Loucy (cell line): Measurements from ENCODE around the gene JAZF1.

Experiments used
- EZH2phosphoT487 ChIP-seq: fragments of 200-600 bp; IDR thresholded peaks from 2 replicates; pipeline ENCODE4 v1.6.1; 2018; ENCODE audit warnings: antibody characterized with exemption, mild to moderate bottlenecking, moderate library complexity, borderline replicate concordance
- TF ChIP-seq, protein P1 (sequence below): fragments of 200-600 bp; sonication (generic); conservative IDR thresholded peaks from 2 replicates; pipeline ENCODE4 v1.5.1; 2014; ENCODE audit warnings: mild to moderate bottlenecking, antibody characterized with exemption, low read length

- TF ChIP-seq, protein P1, sequence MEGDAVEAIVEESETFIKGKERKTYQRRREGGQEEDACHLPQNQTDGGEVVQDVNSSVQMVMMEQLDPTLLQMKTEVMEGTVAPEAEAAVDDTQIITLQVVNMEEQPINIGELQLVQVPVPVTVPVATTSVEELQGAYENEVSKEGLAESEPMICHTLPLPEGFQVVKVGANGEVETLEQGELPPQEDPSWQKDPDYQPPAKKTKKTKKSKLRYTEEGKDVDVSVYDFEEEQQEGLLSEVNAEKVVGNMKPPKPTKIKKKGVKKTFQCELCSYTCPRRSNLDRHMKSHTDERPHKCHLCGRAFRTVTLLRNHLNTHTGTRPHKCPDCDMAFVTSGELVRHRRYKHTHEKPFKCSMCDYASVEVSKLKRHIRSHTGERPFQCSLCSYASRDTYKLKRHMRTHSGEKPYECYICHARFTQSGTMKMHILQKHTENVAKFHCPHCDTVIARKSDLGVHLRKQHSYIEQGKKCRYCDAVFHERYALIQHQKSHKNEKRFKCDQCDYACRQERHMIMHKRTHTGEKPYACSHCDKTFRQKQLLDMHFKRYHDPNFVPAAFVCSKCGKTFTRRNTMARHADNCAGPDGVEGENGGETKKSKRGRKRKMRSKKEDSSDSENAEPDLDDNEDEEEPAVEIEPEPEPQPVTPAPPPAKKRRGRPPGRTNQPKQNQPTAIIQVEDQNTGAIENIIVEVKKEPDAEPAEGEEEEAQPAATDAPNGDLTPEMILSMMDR: no peak
- TF ChIP-seq EZH2phosphoT487: no peak
Measured at GRCh38 chr7:28091190-28091589, 89.4 kb downstream of the JAZF1 start.
